A549 treated with DMSO at 1 μM for 4 hours (cell line): Measurements from ENCODE around the gene PXDN. TPM values are rescaled to one million over a fixed set of nuclear protein-coding genes. Genes with fewer than 3 reads are reported as not detected.

ENCODE experiments used
- total RNA-seq: library from RNA; stranded (reverse); fragments of 200-300 nt; extraction: Qiagen RNA extraction; gene quantifications from 5 replicates; pipeline ENCODE4 v1.2.3, GENCODE V29; 2022; ENCODE audit warnings: low read depth

Gene PXDN, protein sequence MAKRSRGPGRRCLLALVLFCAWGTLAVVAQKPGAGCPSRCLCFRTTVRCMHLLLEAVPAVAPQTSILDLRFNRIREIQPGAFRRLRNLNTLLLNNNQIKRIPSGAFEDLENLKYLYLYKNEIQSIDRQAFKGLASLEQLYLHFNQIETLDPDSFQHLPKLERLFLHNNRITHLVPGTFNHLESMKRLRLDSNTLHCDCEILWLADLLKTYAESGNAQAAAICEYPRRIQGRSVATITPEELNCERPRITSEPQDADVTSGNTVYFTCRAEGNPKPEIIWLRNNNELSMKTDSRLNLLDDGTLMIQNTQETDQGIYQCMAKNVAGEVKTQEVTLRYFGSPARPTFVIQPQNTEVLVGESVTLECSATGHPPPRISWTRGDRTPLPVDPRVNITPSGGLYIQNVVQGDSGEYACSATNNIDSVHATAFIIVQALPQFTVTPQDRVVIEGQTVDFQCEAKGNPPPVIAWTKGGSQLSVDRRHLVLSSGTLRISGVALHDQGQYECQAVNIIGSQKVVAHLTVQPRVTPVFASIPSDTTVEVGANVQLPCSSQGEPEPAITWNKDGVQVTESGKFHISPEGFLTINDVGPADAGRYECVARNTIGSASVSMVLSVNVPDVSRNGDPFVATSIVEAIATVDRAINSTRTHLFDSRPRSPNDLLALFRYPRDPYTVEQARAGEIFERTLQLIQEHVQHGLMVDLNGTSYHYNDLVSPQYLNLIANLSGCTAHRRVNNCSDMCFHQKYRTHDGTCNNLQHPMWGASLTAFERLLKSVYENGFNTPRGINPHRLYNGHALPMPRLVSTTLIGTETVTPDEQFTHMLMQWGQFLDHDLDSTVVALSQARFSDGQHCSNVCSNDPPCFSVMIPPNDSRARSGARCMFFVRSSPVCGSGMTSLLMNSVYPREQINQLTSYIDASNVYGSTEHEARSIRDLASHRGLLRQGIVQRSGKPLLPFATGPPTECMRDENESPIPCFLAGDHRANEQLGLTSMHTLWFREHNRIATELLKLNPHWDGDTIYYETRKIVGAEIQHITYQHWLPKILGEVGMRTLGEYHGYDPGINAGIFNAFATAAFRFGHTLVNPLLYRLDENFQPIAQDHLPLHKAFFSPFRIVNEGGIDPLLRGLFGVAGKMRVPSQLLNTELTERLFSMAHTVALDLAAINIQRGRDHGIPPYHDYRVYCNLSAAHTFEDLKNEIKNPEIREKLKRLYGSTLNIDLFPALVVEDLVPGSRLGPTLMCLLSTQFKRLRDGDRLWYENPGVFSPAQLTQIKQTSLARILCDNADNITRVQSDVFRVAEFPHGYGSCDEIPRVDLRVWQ (N-terminal part only)
- 8.5 to 13.8 TPM (median 12.3 TPM) in 5 replicates for total RNA-seq

DNA sequence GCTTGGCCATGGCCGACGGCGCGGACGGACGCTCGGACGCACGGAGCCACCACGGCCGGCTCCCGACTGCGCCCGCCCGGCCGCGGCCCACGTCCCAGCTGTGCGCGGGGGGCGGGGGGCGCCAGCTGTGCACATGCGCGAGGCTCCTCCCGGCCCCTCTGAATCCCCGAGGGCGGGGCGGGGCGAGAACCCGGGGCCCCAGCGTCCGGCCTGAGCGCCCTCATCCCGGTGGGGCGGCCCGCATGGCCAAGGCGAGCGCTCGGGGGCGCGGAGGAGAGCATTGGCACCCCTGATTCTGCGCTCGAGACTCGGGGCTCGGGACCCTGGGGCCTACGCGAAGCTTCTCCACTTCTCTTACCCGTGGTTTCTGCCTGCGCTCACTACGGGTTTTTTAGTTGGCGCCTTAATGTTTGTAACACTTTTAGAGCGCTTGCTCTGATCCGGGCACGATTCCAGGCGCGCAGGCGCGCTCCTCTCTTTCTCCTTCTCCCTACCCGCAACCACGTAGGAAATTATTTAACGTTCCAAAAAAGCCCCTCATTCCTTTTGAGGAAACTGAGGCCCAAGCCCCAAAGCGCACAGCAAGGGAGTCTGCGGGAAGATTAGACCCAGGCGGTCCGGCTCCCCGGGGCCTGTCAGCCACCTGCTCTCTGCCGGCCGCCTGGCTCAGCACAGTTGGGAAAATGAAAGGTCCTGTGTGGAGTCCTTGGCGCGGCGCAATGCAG lies at the start of gene PXDN:
Gene PXDN, minus strand, starts transcription at position 70 of the 725 bp plus-strand sequence. Its CDS starts 60 bp downstream, at position 10.

